HG03442 (cell line): ENCODE data around the gene GBP1.
A peak's percentile ranks its signal among the peaks of the same experiment; 100 is the strongest.
"Not testable (repeated sequence)": the region's sequence is repeated elsewhere in the genome, so short reads cannot be mapped to it uniquely, and the experiment has no call there.

ENCODE experiments used
- ATAC-seq: cut with Tn5 transposase; IDR thresholded peaks from one replicate; pipeline ENCODE4 v1.9.1; 2021; ENCODE audit warnings: mild to moderate bottlenecking, moderate library complexity; ENCODE audit not compliant: unreplicated experiment

The GBP1 gene

GRCh38 chr1:89022167-89022959 lies 42.6 kb downstream of the GBP1 start, which contains the start of gene GBP3:
TSS of gene GBP3 (minus strand) at chr1:89022866. CDS start at chr1:89020721, 2,145 bp downstream.
- ATAC-seq, result peak; percentile 85

DNA sequence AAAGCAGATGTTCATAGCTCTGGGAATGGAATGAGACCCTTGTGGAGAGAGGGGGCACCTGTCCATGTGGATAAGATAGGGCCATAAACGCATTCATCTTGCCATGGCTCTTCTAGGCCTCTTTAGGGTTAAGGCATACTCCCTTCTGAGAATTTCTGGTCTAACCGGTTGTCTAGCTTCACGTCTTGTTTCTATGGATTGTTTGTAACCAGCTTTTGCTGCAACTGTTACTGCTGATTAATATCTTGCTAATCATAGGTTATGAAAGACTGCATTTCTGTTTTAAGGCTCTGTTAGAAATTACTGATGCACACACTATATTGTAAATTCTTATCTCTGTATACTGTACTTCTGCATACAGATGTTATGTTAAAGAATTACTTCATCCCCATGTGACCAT lies 46.7 kb downstream of the GBP1 start:
- not testable (repeated sequence) for ATAC-seq

- no peak for ATAC-seq
These were observed 56.5 kb downstream of the GBP1 start for GRCh38 chr1:89008511-89008910.

DNA sequence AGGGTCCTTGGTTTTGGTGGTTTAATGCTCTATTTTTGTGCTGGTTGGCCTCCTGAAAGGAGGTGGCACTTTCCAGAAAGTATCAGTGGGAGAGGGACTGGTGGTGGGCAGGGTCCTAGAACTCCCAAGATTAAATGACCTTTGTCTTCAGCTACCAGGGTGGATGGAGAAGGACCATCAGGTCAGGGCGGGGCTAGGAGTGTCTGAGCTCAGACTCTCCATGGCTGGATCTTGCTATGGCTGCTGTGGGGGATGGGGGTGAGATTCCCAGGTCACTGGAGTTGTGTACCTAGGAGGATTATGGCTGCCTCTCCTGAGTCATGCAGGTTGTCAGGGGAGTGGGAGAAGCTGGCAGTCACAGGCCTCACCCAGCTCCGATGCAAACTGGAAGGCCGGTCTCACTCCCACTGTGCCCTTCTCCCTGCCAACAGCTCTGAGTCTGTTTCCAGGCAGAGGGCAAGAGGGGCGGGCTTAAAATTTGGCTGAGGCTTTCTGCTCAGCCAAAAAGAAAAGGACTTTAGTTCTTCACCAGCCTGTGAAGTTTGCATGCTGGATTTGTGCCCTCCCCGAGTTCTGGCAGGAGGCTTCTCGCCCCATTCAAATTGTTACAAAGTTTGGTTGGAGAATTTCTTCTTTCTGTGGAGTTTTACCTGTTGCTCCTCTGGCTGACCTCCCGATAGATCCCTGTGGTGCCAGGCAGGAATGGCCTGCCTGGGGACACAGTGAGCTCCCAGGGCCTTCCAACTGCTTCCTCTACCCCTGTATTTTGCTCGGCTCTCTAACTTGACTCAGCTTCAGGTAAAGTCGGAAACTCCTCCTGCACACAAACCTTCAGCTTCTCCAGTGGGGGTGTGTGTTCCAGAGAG lies 59.5 kb downstream of the GBP1 start:
- no peak for ATAC-seq
